GM12864 (cell line): ENCODE results near the gene DIAPH2.

Experiments
- DNase-seq: peaks from one replicate; pipeline ENCODE4 v3.0.0-alpha.2; 2011; ENCODE audit warnings: low read depth
- H3K4me3 ChIP-seq: 2 replicates; pipeline ENCODE4 v1.5.1; 2011; ENCODE audit warnings: mild to moderate bottlenecking, low read depth, low read length, control low read depth
- TF ChIP-seq, protein P1 (sequence below): IDR thresholded peaks from 2 replicates; pipeline ENCODE4 v1.5.1; 2011; ENCODE audit warnings: low read depth, mild to moderate bottlenecking, moderate library complexity, low read length, control low read depth, inconsistent platforms; ENCODE audit errors: missing control alignments

DIAPH2 gene

DNA sequence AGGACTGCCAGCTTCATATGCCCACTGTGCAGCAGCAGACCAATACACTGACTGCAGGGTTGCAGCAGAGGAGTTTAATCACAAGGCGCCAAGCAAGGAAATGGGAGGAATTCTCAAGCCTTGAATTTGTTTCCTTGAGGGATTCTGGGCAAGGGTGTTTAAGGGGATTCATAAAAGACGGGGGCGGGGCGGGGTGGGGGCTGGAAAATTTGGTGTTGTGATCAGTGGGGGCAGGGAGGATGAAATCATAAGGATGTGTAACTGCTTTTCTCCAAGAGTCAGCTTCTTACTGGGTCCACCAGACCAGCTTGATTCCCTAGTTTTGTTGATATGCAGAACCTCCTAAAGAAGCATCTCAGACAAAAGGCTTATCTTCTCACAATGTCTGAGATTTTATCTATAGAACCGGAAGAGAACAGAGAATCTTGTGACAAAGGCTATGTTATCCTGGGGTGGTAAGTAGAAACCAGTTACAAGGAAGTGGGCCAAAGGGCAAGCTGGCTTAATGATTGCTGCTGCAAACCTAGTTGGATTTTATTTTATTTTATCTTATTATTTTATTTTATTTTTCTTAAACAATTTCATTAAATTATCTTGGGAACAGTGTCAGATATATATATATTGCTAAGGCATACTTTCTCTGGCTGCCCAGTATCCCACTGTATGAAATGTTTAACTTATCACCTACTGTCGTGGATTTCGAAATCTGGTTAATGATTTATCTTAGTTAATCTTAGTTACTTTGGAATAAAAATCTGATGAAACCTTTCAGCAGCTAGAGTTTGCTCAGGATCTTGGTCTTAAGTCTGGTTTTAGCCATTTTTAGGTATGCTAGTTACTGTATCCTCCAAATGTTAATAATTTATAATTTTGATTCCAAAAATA lies 475.5 kb downstream of the DIAPH2 start:
- H3K4me3 ChIP-seq, result no peak overlapping the region
- TF ChIP-seq, protein P1, sequence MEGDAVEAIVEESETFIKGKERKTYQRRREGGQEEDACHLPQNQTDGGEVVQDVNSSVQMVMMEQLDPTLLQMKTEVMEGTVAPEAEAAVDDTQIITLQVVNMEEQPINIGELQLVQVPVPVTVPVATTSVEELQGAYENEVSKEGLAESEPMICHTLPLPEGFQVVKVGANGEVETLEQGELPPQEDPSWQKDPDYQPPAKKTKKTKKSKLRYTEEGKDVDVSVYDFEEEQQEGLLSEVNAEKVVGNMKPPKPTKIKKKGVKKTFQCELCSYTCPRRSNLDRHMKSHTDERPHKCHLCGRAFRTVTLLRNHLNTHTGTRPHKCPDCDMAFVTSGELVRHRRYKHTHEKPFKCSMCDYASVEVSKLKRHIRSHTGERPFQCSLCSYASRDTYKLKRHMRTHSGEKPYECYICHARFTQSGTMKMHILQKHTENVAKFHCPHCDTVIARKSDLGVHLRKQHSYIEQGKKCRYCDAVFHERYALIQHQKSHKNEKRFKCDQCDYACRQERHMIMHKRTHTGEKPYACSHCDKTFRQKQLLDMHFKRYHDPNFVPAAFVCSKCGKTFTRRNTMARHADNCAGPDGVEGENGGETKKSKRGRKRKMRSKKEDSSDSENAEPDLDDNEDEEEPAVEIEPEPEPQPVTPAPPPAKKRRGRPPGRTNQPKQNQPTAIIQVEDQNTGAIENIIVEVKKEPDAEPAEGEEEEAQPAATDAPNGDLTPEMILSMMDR, result no peak
- DNase-seq, result no peak

DNA sequence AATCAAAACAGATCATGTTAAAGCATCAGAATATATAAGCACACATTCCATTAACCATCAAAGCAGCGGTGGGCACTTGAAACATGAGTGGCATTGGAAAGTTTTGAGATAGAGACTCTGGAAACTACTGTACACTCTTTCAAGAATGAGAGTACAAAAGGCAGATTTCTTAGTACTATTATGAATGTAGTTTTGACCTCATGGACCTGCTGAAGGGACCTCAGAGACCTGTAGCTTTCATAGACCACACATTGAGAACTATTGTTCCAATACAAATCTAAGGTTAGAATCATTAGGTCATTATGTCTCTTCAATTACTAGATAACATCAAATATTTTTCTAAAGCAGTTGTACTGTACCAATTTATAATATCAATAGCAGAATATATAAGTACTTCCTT lies 482.7 kb downstream of the DIAPH2 start:
- TF ChIP-seq, protein P1, result no peak
- DNase-seq, result no peak
- no peak overlapping the region for H3K4me3 ChIP-seq

DNA sequence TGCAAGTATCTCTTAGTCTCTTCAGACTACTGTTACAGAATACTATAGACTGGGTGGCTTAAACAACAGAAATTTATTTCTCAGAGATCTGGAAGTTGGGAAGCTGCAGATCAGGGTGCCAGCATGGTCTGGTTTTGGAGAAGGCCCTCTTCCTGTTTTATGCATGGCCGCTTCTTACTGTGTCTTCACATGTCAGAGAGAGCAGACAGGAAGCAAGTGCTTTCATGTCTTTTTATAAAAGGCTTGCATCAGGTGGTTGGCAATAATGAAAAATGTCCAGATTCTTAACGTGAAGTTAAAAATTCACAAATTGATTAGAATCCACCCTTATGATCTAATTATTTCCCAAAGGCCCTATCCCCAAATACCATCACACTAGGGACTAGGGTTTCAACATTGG lies 484.0 kb downstream of the DIAPH2 start:
- TF ChIP-seq, protein P1, result no peak
- DNase-seq, result peak; percentile 25

DNA sequence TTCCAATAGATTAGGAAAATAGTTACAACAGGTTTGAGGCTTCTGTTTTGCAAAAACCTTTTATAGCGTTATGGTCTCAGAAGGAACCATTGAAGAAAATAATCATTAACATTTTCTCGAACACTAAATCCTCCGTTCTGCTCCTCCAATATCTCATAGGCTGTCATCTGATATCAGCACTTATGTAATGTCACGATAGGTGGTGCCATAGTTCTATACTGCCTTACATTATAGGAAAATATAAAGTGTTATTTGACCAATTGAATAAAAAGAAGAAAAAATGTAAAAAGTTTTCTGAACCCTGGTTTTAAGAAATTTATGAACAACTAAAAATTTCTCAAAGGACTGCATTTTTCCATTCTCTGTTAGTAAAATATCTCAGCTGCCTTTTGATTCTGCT lies 490.5 kb downstream of the DIAPH2 start:
- no peak for DNase-seq
- TF ChIP-seq, protein P1, result no peak
- no peak overlapping the region for H3K4me3 ChIP-seq

More for the DNA sequence above, 484.0 kb downstream of the DIAPH2 start:
- no peak overlapping the region for H3K4me3 ChIP-seq

DNA sequence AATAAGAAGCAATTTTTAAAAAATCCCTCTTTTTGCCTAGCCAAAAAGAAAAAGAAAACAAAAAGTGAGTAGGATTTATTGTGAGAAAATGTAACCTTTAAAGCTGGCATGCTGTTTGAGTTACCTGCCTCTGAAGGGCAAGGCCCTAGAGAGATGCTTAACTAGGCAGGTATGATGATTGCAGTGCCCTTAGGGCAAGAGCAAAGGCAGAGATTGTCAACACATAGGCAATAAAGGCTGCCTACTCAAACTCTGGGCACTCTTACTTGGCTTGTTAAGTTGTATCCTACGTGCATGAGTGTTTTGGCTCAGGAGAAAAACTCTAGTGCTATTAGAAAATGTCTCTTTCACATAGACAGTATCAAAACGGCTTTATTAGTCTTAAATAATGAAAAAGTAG lies 505.0 kb downstream of the DIAPH2 start:
- DNase-seq, result no peak
- TF ChIP-seq, protein P1, result no peak
- no peak overlapping the region for H3K4me3 ChIP-seq

DNA sequence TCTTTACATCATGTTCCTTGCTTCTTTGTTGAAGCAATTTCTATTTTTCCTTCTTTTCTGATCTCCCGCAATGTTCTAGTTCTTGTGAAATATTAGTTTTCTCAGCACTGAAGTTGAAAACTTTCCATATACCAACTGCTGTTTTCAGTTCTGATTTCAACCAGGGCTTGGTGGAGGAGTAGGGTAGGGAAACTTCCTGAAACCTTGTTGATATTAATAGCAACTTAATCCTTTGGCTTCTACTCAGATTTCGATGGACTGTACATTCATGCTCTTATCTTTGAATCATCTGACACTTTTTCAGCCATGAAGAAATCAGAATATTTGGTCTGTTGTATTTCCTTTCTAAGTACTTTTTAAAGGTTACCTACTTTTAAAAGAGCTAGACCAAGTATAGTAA lies 514.9 kb downstream of the DIAPH2 start:
- TF ChIP-seq, protein P1, result no peak
- no peak overlapping the region for H3K4me3 ChIP-seq
- no peak for DNase-seq

DNA sequence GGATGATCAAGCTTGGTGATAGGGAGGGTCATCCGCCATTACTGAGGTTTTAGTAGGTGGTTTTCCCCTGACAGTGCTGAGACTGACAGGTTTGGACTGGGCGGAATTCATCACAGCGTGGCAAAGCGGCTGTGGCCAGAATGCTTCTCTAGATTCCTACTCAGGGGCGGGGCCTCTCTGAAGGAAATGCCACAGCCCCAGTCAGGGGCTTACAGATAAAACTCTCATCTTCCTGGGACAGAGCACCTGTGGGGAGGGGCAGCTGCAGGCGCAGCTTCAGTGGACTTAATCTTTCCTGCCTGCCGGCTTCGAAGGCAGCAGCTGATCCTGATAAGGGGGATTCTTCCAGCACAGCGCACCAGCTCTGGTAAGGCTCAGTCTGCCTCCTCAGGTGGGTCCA lies 515.8 kb downstream of the DIAPH2 start:
- TF ChIP-seq, protein P1, result no peak
- no peak overlapping the region for H3K4me3 ChIP-seq
- DNase-seq, result no peak
